ENCODE data around the gene SDHA.

DNA sequence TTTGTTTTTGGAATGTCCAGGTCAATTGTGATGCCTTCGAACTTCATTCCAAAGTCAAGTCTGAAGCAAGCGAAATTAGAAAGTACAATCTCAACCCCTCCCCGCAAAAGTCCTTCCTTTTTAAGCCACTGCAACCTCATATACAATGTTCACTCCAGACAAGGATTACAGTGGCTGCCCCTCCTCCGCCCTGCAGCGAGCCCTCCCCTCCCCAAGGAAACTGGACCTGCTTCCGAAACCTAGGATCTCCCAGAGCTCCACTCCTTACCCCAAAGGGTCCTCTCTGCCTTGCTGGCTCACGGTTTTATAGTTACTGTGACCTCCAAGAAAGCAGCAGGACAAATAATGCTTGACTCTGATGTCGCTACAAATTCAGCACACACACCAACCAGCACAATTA, 16.4 kb upstream of the SDHA start:
- TF ChIP-seq, protein P1, sequence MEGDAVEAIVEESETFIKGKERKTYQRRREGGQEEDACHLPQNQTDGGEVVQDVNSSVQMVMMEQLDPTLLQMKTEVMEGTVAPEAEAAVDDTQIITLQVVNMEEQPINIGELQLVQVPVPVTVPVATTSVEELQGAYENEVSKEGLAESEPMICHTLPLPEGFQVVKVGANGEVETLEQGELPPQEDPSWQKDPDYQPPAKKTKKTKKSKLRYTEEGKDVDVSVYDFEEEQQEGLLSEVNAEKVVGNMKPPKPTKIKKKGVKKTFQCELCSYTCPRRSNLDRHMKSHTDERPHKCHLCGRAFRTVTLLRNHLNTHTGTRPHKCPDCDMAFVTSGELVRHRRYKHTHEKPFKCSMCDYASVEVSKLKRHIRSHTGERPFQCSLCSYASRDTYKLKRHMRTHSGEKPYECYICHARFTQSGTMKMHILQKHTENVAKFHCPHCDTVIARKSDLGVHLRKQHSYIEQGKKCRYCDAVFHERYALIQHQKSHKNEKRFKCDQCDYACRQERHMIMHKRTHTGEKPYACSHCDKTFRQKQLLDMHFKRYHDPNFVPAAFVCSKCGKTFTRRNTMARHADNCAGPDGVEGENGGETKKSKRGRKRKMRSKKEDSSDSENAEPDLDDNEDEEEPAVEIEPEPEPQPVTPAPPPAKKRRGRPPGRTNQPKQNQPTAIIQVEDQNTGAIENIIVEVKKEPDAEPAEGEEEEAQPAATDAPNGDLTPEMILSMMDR (IDR thresholded peaks at IDR 0.05 in 8 of 11, conservative IDR thresholded peaks at IDR 0.05 in 3 of 11), result no peak
- TF ChIP-seq POLR2AphosphoS5 (IDR thresholded peaks at IDR 0.05) (no peak), POLR2A (IDR thresholded peaks at IDR 0.05) (no peak)
